Osteocyte (in vitro differentiated cells): ENCODE data around the gene HLX. TPM values are rescaled to one million over a fixed set of nuclear protein-coding genes. Genes with fewer than 3 reads are reported as not detected.
A peak's percentile ranks its signal among the peaks of the same experiment; 100 is the strongest.

Experiments used
- DNase-seq: peaks from one replicate; pipeline ENCODE4 v3.0.0; 2021; ENCODE audit warnings: mixed read lengths; ENCODE audit not compliant: unreplicated experiment; ENCODE audit errors: extremely low spot score
- H3K27ac Mint-ChIP-seq: one replicate; pipeline ENCODE4 v1.8.0; 2021; ENCODE audit warnings: mild to moderate bottlenecking, mixed read lengths; ENCODE audit not compliant: unreplicated experiment
- H3K27me3 Mint-ChIP-seq: one replicate; pipeline ENCODE4 v1.8.0; 2021; ENCODE audit warnings: mixed read lengths; ENCODE audit not compliant: unreplicated experiment
- H3K36me3 Mint-ChIP-seq: one replicate; pipeline ENCODE4 v1.8.0; 2021; ENCODE audit warnings: mixed read lengths; ENCODE audit not compliant: unreplicated experiment
- H3K4me1 Mint-ChIP-seq: one replicate; pipeline ENCODE4 v1.8.0; 2021; ENCODE audit warnings: mixed read lengths; ENCODE audit not compliant: unreplicated experiment
- H3K4me3 Mint-ChIP-seq: one replicate; pipeline ENCODE4 v1.8.0; 2021; ENCODE audit warnings: mild to moderate bottlenecking, moderate library complexity, mixed read lengths; ENCODE audit not compliant: unreplicated experiment
- H3K9me3 Mint-ChIP-seq: one replicate; pipeline ENCODE4 v1.8.0; 2021; ENCODE audit warnings: mixed read lengths; ENCODE audit not compliant: unreplicated experiment
- total RNA-seq: library from RNA; stranded (reverse); gene quantifications from 2 replicates; pipeline ENCODE4 v1.2.1, GENCODE V29; 2021
- TF ChIP-seq, protein P1 (sequence below): fragments of 200-600 bp; sonication (generic); IDR thresholded peaks from 2 replicates; pipeline ENCODE4 v1.5.0; 2021; ENCODE audit warnings: antibody characterized with exemption, mild to moderate bottlenecking, moderate library complexity

The HLX gene
- total RNA-seq, 1 donor from 2014 or later: 0.54 TPM

DNA sequence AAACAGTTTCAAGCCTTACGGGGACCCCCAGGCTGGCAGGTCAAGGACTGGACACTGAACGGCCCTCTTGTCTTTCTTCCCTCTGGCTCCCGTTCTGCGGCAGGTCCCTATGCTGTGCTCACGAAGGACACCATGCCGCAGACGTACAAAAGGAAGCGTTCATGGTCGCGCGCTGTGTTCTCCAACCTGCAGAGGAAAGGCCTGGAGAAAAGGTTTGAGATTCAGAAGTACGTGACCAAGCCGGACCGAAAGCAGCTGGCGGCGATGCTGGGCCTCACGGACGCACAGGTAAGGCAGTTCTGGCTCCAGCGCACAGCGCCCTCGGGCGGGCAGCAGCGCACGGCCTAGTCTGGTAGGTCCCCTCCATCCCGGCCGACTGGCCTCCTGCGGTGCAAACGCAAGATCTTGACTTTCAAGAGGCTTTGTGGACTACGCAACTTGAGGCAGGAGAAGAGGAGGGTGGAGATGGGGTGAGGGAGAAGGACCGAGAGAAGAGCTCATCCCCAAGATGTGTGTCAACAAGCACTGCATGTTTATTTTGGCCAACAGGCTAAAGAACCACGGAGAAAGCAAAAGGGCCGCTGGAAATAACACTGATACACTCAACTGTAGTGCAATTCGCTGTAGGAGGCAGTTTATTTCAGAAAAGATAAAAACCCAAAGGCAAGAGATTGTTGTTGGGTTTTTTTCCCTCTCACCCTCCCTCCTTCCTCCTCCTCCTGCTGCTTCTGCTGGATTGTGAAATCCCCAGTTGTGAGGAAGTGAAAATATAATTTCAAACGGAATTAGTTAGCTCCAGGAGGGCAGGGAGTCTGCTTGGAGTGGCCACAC is 3.0 kb downstream of the HLX start:
- peaks cover 93% of the 10 kb centered on the region for H3K27me3 Mint-ChIP-seq
- H3K4me3 Mint-ChIP-seq: peak overlapping the region; percentile 18
- TF ChIP-seq, protein P1, sequence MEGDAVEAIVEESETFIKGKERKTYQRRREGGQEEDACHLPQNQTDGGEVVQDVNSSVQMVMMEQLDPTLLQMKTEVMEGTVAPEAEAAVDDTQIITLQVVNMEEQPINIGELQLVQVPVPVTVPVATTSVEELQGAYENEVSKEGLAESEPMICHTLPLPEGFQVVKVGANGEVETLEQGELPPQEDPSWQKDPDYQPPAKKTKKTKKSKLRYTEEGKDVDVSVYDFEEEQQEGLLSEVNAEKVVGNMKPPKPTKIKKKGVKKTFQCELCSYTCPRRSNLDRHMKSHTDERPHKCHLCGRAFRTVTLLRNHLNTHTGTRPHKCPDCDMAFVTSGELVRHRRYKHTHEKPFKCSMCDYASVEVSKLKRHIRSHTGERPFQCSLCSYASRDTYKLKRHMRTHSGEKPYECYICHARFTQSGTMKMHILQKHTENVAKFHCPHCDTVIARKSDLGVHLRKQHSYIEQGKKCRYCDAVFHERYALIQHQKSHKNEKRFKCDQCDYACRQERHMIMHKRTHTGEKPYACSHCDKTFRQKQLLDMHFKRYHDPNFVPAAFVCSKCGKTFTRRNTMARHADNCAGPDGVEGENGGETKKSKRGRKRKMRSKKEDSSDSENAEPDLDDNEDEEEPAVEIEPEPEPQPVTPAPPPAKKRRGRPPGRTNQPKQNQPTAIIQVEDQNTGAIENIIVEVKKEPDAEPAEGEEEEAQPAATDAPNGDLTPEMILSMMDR: peak; percentile 9
- peaks cover 51% of the 10 kb centered on the region for H3K4me1 Mint-ChIP-seq
- no peaks in the 10 kb centered on the region for H3K36me3 Mint-ChIP-seq
- DNase-seq: no peak
- no peaks in the 10 kb centered on the region for H3K9me3 Mint-ChIP-seq
- no peak overlapping the region for H3K27ac Mint-ChIP-seq

DNA sequence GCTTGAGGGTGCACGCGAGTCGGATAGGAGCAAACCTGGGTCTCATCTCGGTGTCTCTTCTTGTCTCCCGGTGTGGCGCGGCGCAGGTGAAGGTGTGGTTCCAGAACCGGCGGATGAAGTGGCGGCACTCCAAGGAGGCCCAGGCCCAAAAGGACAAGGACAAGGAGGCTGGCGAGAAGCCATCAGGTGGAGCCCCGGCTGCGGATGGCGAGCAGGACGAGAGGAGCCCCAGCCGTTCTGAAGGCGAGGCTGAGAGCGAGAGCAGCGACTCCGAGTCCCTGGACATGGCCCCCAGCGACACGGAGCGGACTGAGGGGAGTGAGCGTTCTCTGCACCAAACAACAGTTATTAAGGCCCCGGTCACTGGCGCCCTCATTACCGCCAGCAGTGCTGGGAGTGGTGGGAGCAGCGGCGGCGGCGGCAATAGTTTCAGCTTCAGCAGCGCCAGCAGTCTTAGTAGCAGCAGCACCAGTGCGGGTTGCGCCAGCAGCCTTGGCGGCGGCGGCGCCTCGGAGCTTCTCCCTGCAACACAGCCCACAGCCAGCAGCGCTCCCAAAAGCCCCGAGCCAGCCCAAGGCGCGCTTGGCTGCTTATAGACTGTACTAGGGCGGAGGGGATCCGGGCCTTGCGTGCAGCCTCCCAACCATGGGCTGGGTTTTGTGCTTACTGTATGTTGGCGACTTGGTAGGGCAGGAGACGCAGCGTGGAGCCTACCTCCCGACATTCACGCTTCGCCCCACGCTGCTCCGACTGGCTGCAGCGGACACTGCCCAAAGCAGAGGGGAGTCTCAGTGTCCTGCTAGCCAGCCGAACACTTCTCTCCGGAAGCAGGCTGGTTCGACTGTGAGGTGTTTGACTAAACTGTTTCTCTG is 5.1 kb downstream of the HLX start:
- no peak overlapping the region for H3K27ac Mint-ChIP-seq
- no peak for DNase-seq
- peak overlapping the region; percentile 42 for H3K4me3 Mint-ChIP-seq
- no peaks in the 10 kb centered on the region for H3K36me3 Mint-ChIP-seq
- TF ChIP-seq, protein P1: no peak
- H3K27me3 Mint-ChIP-seq: peaks cover 92% of the 10 kb centered on the region
- no peaks in the 10 kb centered on the region for H3K9me3 Mint-ChIP-seq
- H3K4me1 Mint-ChIP-seq: peaks cover 34% of the 10 kb centered on the region

DNA sequence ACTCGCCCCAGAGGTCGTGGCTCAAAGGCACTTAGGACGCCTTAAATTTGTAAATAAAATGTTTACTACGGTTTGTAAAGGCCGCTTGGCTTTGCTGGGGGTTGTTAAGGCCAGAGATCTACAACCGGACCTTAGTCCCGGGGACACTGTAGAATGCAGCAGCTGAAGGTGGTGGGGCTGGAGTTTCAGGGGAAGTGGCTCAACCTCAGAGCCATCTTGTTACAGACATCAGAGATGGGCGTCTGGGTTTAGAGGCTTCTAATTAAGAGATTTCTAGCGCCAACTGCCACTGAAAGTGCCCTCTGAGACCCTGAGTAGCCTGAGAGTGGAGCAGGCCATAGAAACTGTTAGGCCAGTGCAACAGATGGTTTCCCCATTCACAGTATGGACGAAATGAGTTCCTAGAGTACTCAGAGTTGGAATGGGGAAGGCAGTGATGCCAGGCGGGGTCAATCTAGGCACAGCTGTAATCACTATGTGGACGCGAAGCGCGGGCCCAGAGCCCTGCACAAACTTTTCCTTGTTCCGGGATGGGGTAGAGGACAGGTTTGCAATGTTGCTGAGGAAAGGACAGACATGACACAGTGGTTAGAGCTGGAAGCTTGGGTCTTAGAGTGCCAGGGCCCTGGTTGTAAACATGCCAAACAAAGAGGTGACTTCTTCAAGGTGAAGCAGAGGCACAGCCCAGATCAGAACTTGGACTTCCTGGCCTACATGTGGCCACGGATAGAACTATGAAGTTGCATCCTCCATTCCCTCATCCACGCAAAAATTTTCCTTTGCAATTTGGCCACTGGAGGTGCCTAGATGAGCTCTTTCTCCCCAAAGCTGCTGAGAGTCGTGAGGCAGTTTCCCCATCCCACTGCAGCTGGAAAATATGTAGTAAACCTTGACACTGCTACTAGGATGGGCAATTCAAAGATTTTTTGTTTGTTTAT is 6.0 kb downstream of the HLX start:
- H3K36me3 Mint-ChIP-seq: no peaks in the 10 kb centered on the region
- DNase-seq: no peak
- TF ChIP-seq, protein P1: no peak
- H3K27ac Mint-ChIP-seq: no peak overlapping the region
- peak overlapping the region; percentile 42 for H3K4me3 Mint-ChIP-seq
- no peaks in the 10 kb centered on the region for H3K9me3 Mint-ChIP-seq
- peaks cover 97% of the 10 kb centered on the region for H3K27me3 Mint-ChIP-seq
- peaks cover 31% of the 10 kb centered on the region for H3K4me1 Mint-ChIP-seq

DNA sequence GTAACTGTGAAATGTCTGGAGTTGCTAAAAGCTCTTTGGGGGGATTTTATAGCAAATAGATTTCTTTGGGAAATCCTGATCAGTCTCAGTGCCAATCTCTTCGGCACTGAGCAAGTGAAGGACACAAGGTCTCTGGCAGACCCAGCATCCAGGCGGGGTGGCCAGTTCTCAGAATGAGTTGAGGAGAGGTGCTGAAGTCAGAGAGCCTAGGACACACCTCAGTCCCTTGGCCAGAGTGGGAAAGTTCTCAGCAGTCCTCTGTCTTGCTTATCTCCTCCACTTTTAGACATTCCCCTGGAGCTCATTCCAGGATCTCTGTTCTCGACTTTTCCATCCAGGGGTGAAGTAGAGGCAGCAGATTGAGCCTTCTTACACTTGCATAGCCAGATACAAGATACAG is 6.7 kb downstream of the HLX start:
- H3K9me3 Mint-ChIP-seq: no peaks in the 10 kb centered on the region
- no peak overlapping the region for H3K4me3 Mint-ChIP-seq
- DNase-seq: no peak
- peaks cover 97% of the 10 kb centered on the region for H3K27me3 Mint-ChIP-seq
- no peak overlapping the region for H3K27ac Mint-ChIP-seq
- TF ChIP-seq, protein P1: no peak
- H3K4me1 Mint-ChIP-seq: peaks cover 24% of the 10 kb centered on the region
- H3K36me3 Mint-ChIP-seq: no peaks in the 10 kb centered on the region
